NCI-H2107 treated with DMSO at 0.1 percent for 48 hours (cell line): ENCODE results near the gene EVC.
A peak's percentile ranks its signal among the peaks of the same experiment; 100 is the strongest.
"Not testable (repeated sequence)": the region's sequence is repeated elsewhere in the genome, so short reads cannot be mapped to it uniquely, and the experiment has no call there.

Source experiments
- DNase-seq: peaks from one replicate; lab custom pipeline; 2025; ENCODE audit not compliant: unreplicated experiment; lab: John Stamatoyannopoulos, UW

The EVC gene

DNA sequence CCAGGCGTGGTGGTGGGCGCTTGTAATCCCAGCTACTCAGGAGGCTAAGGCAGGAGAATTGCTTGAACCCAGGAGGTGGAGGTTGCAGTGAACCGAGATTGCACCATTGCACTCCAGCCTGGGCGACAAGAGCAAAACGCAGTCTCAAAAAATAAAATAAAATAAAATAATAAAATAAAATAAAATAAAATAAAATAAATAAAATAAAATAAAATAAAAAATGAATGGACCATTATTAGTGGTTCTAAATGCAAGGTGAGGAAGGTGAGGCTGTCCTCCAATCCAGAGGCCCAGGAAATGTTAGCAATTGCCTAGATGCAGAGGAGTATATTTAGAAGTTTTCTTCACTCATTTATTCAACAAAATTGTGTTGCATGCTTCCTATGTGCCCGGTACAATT is 126.5 kb downstream of the EVC start:
- DNase-seq = not testable (repeated sequence)

DNA sequence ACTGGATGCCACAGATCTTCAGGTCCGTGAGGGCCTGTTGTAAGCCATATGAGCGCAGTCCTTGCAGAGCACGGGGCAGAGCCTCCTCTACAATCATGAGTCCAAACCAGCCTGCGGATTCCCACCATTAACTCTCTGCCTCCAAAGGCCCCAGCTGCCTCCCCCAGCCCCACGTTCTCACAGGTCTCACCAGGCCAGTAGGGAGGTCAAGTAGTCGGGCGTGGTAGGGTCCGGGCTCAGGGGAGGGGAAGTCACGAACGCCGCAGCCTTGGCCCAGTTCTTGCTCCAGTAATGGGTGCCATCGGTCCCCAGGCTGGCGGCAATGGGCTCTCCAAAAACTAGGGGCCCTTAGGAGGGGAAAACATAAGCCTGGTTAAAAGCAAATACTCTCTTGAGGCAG is 128.3 kb downstream of the EVC start:
- no peak for DNase-seq

GRCh38 chr4:5839751-5840674 is 129.0 kb downstream of the EVC start:
- DNase-seq = no peak

DNA sequence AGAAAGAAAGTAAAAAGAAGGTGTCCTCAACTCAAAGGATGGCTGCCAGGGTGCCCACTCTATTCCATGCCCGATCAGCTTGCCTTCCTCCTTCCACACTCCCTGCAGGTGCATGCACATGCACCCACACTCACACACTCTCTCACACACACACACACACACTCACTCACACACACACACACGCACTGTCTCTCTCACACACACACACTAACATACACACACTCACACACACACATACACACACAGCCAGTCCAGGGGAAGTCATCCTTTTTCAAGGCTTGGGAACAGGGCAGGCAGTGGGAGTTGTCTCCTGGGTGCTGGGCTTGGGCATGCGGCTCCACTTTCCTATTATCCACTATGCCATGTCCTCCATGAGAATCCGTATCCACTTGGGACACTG is 131.5 kb downstream of the EVC start:
- no peak for DNase-seq

GRCh38 chr4:5843573-5844530 is 132.9 kb downstream of the EVC start:
- no peak for DNase-seq

DNA sequence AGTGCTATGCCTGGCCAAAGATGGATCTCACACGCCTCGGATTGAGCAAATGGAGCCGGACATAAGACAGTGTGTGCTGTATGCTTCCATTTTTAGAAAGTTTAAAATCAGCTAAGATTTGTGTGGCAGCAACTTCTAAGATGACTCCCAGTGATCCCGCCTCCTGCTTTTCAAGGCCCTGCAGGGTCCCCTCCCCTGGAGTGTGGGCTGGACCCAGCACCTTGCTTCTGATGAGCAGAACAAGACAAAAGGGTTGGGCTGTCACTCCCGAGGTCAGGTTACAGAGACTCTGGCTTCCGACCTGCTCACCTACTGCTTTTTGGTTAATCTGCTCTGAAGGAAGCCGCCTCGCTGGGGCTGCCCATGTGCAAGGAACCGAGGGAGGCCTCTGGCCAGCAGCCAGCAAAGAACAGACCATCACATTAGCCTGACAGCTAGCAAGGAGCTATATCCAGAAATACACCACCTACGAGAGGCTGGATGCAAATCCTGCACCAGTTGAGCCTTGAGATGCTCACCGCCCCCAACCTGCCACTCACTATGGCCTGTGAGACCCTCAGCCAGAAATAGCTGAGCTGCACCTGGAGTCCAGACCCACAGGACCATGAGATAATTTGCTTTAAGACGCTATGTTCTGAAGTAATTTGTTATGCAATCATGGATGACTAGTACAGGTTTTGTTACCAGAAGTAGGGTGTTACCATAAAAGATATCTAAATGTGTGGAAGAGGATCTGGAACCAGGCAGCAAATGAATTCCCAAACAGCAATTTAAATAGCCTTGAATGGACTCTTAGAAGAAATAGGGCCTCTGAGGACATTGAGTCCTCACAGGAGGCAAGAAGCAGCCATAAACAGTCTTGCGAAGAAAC is 134.3 kb downstream of the EVC start:
- peak; percentile 6 for DNase-seq

- no peak for DNase-seq
These were observed 140.8 kb downstream of the EVC start for GRCh38 chr4:5851637-5852301.

DNA sequence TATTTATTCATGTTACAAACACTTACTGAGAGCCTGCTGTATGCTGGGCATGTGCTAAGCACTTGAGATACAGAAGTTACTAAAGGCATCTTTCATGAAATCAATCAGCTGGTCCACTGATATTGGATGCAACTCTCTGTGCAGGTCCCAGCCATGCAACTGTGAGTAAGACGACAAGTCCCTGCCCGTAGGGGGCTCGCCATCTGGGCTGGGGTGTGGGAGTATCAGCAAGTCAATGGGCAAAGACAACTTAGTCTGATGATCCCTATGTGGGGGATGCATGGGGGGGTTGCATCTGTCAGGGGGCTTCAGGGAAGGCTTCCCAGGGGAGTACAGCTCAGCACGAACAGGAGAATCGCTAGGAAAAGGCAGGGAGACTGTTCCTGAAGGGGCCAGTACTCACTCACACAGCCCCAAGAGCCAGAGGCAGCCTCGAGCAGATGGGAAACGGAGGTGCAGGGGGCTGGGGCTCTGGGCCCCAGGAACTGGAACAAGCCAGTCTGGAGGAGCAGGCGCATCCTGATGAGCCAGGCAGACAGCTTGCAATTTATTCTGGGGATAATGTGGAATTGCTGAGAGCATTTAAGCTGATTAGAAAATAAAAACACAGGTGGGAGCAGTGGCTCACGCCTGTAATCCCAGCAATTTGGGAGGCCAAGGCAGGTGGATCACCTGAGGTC is 141.7 kb downstream of the EVC start:
- no peak for DNase-seq

DNA sequence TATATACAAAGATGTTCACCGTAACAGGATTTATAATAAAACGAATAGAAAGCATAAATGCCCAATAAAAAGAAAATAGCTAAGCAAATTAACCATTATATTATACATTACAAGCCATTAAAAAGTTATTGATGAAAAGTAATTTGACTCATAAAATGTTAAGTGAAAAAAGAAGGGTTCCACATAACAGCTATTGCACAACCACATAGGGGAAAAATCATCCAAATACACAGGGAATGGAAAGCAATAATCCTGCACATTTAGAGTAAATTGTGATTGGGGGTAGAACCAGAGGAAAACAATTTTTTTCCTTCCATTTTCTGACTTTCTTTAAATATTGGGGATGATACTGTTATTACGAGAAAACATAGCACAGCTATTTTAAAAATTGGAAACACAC is 143.9 kb downstream of the EVC start:
- no peak for DNase-seq

DNA sequence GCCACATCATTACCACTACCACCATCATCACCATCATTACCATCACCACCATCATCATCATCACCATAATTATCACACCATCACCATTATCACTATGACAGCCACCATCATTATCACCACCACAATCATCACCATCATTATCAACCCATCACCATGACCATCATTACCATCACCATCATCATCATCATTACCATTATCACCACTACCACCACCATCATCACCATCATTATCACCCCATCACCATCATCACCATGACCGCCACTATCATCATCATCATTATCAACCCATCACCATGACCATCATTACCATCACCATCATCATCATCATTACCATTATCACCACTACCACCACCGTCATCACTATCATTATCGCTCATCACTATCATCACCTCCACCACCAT is 145.4 kb downstream of the EVC start:
- not testable (repeated sequence) for DNase-seq

DNA sequence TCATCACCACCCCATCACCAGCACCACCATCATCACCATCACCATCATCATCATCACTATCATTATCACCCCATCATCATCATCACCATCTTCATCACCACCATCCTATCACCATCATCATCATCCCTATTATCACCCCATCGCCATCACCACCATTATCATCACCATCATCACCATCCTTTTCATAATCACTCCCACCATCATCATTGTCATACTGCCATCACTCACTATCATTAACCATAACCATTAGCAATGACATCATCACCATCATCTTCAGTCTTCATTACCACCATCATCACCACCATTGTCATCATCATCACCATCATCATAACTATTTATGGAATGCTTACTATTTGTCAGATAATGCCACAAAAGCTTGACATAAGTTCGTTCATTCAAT is 146.2 kb downstream of the EVC start:
- DNase-seq = no peak

DNA sequence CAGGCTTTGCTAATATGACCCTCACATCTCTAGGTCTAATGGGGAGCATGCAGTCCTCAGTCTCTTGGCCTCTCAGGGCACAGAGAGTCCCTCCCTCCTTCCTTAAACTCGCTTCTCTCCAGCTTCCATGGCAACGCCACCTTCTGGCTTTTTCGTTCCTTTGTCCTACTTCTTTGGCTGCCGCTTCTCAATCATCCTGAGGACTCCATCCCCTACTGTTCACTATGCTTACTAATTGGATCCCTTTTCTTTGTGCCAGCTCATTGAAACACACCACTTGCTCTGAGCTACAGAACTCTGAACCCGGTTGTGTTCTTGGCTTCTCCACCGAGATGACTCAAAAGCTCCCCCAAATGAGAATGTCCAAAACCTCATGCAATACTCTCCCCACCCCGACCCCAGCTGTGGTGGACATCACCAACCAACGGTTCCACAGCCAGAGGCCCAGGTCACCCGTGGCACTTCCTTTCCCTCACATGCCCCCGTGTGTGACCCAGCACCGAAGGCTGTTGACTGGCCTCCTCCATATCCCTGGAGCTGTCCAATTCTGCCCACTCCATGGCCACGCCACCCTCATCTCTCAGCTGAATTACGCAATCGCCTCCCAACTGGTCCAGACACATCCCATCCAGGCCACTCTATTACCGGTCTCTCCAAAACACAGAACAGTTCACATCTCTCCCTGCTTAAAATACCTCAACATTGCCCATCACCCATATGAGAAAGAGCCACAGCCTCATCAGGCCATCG is 147.2 kb downstream of the EVC start:
- no peak for DNase-seq

GRCh38 chr4:5863461-5864113 is 152.6 kb downstream of the EVC start:
- DNase-seq = no peak
